K562 (cell line): ENCODE measurements around the gene MUSTN1.

Experiments
- CC2D1A ChIP-seq: fragments of 450-650 bp; IDR thresholded peaks from 2 replicates; pipeline ENCODE4 v1.6.1; 2017; ENCODE audit warnings: mild to moderate bottlenecking
- CTCF ChIP-seq, 3 experiments: IDR thresholded peaks in 2 of 3; conservative IDR thresholded peaks in 1 of 3; 2 replicates each; pipeline ENCODE4 v1.5.1; 2011 to 2012; ENCODE audit warnings: low read length in 3 of 3, mild to moderate bottlenecking in 3 of 3, control low read depth in 2 of 3, improper control_type of control experiment in 1 of 3, inconsistent platforms in 1 of 3, low read depth in 1 of 3, mixed read lengths in 1 of 3, moderate library complexity in 1 of 3; ENCODE audit not compliant: insufficient read depth in 2 of 3
- LCOR ChIP-seq: sonication (generic); formaldehyde crosslinking; IDR thresholded peaks from 2 replicates; pipeline ENCODE4 v1.8.0; 2022; ENCODE audit warnings: mild to moderate bottlenecking, missing genetic modification reagents
- PTBP1 ChIP-seq: fragments of 200-400 bp; formaldehyde crosslinking; IDR thresholded peaks from 2 replicates; pipeline ENCODE4 v1.6.1; 2017; ENCODE audit warnings: low read depth, low read length
- TAF1 ChIP-seq: IDR thresholded peaks from 2 replicates; pipeline ENCODE4 v1.6.1; 2011; ENCODE audit warnings: mild to moderate bottlenecking, low read length, moderate library complexity; ENCODE audit not compliant: insufficient read depth, control insufficient read depth, severe bottlenecking; ENCODE audit errors: extremely low read depth
- TCF7L2 ChIP-seq: fragments of 150-350 bp; IDR thresholded peaks from 2 replicates; pipeline ENCODE4 v1.6.1; 2016; ENCODE audit warnings: low read depth, mild to moderate bottlenecking, low read length, moderate library complexity
- ZNF124 ChIP-seq: sonication (generic); formaldehyde crosslinking; IDR thresholded peaks from 2 replicates; pipeline ENCODE4 v1.8.1; 2022; ENCODE audit warnings: missing genetic modification reagents

DNA sequence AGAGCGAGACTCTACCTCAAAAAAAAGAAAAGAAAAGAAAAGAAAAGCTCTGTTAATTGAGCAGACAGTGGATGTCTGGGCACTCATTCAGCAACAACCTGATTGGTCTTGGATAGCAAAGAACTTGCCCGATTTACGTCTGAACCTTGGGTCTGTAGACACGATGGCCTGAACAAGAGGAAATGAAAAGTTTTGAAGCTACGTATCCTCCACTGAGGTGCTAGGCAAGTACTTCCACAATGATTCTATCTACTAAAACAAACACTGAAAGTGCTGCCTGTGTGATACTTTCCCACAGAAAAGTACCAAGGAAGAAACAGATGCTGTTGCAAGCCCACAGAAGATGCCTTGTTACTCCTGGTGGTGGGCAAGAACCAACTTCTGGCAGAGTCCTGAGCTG lies 21.8 kb upstream of the MUSTN1 start:
- TF ChIP-seq CC2D1A, result no peak
- no peak for TF ChIP-seq LCOR (CRISPR knock-in tag)
- no peak for TF ChIP-seq TAF1
- no peak for TF ChIP-seq TCF7L2
- no peak for TF ChIP-seq ZNF124 (CRISPR knock-in tag)
- no peak for TF ChIP-seq CTCF (IDR thresholded peaks at IDR 0.05 in 2 of 3, conservative IDR thresholded peaks at IDR 0.05 in 1 of 3; ENCODE audit: insufficient read depth in 2 of 3, low read depth in 1 of 3, low read length in 3 of 3)
- no peak for TF ChIP-seq PTBP1
